Measurements from ENCODE around the gene GRK2.
"Not testable (repeated sequence)": the region's sequence is repeated elsewhere in the genome, so short reads cannot be mapped to it uniquely, and the experiment has no call there.

GRK2 gene

DNA sequence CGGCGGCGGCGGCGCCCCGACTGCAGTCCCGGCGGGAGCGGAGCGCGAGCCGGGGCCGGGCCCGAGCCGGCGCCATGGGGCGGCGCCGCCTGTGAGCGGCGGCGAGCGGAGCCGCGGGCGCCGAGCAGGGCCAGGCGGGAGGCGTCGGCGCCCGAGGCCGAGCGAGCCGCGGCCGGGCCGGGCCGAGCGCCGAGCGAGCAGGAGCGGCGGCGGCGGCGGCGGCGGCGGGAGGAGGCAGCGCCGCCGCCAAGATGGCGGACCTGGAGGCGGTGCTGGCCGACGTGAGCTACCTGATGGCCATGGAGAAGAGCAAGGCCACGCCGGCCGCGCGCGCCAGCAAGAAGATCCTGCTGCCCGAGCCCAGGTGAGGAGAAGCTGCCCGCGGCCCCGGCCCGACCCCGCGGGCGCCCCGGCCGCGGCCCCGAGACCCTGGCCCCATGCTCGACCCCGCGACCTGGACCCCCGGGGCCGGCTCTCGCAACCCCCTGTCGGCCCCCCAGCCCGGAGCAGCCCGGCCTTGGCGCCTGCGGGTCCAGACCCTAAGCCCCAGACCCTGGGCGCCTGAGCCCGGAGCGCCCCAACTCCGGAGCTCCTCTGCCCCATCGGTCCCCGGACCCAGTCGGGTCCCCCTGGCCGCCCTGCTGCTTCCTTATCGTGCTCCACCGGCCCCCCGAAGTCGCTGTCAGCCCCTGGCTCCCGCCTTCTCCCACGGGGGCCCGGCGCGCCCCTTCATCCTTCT, at the start of gene GRK2:
GRK2 (plus strand) TSS at position 25 of the 739 bp plus-strand sequence; CDS start at position 252, 227 bp downstream.
- Histone ChIP-seq H3K4me1 (ENCODE audit: control insufficient read depth in 2 of 2, insufficient read depth in 2 of 2, low read length in 2 of 2) (peaks cover 61 to 65% of the 10 kb centered on the region in 2 donors), H3K36me3 (ENCODE audit: control insufficient read depth in 2 of 2, insufficient read depth in 2 of 2, low read length in 2 of 2) (peaks cover 5 to 17% of the 10 kb centered on the region in 2 donors), H3K27ac (ENCODE audit: low read depth in 2 of 2, low read length in 2 of 2) (peak within 1 kb of the TSS; percentile 95 to 98), H3K9me3 (ENCODE audit: control insufficient read depth in 2 of 2, low read length in 2 of 2) (no peaks in the 10 kb centered on the region), H3K9ac (ENCODE audit: low read depth in 1 of 2, low read length in 2 of 2) (peak within 1 kb of the TSS; percentile 93 to 97), H3K27me3 (ENCODE audit: control insufficient read depth in 2 of 2, insufficient read depth in 2 of 2, low read length in 2 of 2) (no peaks in the 10 kb centered on the region), H3K4me3 (ENCODE audit: low read length in 2 of 2) (peak within 1 kb of the TSS; percentile 87 to 91)

- Histone ChIP-seq H3K4me1 (ENCODE audit: control insufficient read depth in 2 of 2, insufficient read depth in 2 of 2, low read length in 2 of 2) (no peaks in the 10 kb centered on the region), H3K4me3 (ENCODE audit: low read length in 2 of 2) (no peak overlapping the region), H3K36me3 (ENCODE audit: control insufficient read depth in 2 of 2, insufficient read depth in 2 of 2, low read length in 2 of 2) (peaks cover 23 to 49% of the 10 kb centered on the region in 2 donors), H3K9me3 (ENCODE audit: control insufficient read depth in 2 of 2, low read length in 2 of 2) (no peaks in the 10 kb centered on the region), H3K9ac (ENCODE audit: low read depth in 1 of 2, low read length in 2 of 2) (no peak overlapping the region), H3K27me3 (ENCODE audit: control insufficient read depth in 2 of 2, insufficient read depth in 2 of 2, low read length in 2 of 2) (no peaks in the 10 kb centered on the region), H3K27ac (ENCODE audit: low read depth in 2 of 2, low read length in 2 of 2) (no peak overlapping the region)
Observed at GRCh38 chr11:67227726-67228125, 38.5 kb upstream of the GRK2 start.

DNA sequence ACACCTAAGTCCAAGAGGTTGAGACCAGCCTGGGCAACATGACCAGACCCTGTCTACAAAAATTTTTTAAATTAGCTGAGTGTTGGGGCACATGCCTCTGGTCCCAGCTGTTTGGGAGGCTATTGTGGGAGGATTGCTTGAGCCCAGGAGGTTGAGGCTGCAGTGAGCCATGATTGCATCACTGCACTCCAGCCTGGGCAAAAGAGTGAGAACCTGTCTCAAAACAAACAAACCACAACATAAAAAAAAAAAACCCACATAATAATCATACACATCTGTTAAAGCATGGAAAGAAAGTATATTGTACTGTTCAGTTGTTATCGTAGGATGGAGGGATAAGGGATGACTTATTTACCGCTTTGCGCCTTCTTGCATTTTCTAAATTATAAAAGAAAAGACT, 35.9 kb upstream of the GRK2 start:
- Histone ChIP-seq H3K27me3 (ENCODE audit: control insufficient read depth in 2 of 2, insufficient read depth in 2 of 2, low read length in 2 of 2) (no peaks in the 10 kb centered on the region), H3K4me1 (ENCODE audit: control insufficient read depth in 2 of 2, insufficient read depth in 2 of 2, low read length in 2 of 2) (no peaks in the 10 kb centered on the region), H3K9me3 (ENCODE audit: control insufficient read depth in 2 of 2, low read length in 2 of 2) (no peaks in the 10 kb centered on the region), H3K27ac (ENCODE audit: low read depth in 2 of 2, low read length in 2 of 2) (no peak overlapping the region), H3K36me3 (ENCODE audit: control insufficient read depth in 2 of 2, insufficient read depth in 2 of 2, low read length in 2 of 2) (peaks cover 19 to 41% of the 10 kb centered on the region in 2 donors), H3K4me3 (ENCODE audit: low read length in 2 of 2) (no peak overlapping the region), H3K9ac (ENCODE audit: low read depth in 1 of 2, low read length in 2 of 2) (no peak overlapping the region)

DNA sequence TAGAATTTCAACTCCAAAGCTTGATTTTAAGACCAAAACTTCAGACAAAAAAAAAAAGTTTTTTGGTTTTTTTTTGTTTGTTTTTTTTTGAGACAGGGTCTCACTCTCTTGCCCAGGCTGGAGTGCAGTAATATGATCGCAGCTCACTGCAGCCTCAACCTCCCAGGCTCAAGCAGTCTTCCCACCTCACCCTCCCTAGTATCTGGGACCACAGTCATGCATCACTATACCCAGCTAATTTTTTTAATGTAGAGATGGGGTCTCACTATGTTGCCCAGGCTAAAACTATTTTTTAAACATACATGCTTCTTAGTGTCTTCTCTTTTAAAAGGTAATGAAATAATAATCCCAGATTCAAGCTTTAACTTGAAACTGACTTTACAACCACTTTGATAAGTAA, 35.4 kb upstream of the GRK2 start:
- Histone ChIP-seq H3K36me3 (ENCODE audit: control insufficient read depth in 2 of 2, insufficient read depth in 2 of 2, low read length in 2 of 2) (peaks cover 19 to 41% of the 10 kb centered on the region in 2 donors), H3K27me3 (ENCODE audit: control insufficient read depth in 2 of 2, insufficient read depth in 2 of 2, low read length in 2 of 2) (no peaks in the 10 kb centered on the region), H3K27ac (ENCODE audit: low read depth in 2 of 2, low read length in 2 of 2) (no peak overlapping the region), H3K4me3 (ENCODE audit: low read length in 2 of 2) (no peak overlapping the region), H3K4me1 (ENCODE audit: control insufficient read depth in 2 of 2, insufficient read depth in 2 of 2, low read length in 2 of 2) (no peaks in the 10 kb centered on the region), H3K9ac (ENCODE audit: low read depth in 1 of 2, low read length in 2 of 2) (no peak overlapping the region), H3K9me3 (ENCODE audit: control insufficient read depth in 2 of 2, low read length in 2 of 2) (no peaks in the 10 kb centered on the region)

DNA sequence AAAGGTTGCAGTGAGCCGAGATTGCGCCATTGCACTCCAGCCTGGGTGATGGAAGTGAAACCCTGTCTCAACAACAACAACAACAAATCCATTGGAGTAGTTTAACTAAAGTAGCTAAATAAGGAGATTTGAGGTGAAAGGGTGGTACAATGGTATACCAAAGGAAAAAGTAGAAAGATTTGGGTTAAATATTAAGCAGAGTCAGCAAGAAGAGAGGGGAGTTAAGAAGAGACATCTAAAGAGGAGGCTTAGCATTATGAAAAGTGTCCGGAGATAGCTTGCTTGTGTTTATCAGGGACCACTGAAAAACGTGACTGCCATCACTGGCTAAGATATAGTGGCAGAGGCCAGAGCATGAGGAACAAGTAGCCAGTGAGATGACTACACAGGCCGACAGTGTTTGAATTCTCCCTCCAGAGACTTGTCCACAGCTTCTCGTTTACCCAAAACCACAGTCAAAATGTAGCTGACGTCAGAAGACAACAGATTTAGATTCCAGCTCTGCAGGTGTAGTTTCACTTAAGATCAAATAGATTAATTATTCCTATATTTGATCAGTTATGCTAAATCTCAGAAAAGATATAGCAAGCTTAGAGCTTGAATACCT, 32.6 kb upstream of the GRK2 start:
- no peak overlapping the region for H3K4me3 ChIP-seq (ENCODE audit: low read length in 2 of 2)
- peaks cover 3 to 5% of the 10 kb centered on the region in 2 donors for H3K4me1 ChIP-seq (ENCODE audit: control insufficient read depth in 2 of 2, insufficient read depth in 2 of 2, low read length in 2 of 2)
- H3K27ac ChIP-seq (ENCODE audit: low read depth in 2 of 2, low read length in 2 of 2): no peak overlapping the region
- no peak overlapping the region for H3K9ac ChIP-seq (ENCODE audit: low read depth in 1 of 2, low read length in 2 of 2)
- H3K9me3 ChIP-seq (ENCODE audit: control insufficient read depth in 2 of 2, low read length in 2 of 2): no peaks in the 10 kb centered on the region
- H3K27me3 ChIP-seq (ENCODE audit: control insufficient read depth in 2 of 2, insufficient read depth in 2 of 2, low read length in 2 of 2): no peaks in the 10 kb centered on the region
- H3K36me3 ChIP-seq (ENCODE audit: control insufficient read depth in 2 of 2, insufficient read depth in 2 of 2, low read length in 2 of 2): peaks cover 10 to 25% of the 10 kb centered on the region in 2 donors

DNA sequence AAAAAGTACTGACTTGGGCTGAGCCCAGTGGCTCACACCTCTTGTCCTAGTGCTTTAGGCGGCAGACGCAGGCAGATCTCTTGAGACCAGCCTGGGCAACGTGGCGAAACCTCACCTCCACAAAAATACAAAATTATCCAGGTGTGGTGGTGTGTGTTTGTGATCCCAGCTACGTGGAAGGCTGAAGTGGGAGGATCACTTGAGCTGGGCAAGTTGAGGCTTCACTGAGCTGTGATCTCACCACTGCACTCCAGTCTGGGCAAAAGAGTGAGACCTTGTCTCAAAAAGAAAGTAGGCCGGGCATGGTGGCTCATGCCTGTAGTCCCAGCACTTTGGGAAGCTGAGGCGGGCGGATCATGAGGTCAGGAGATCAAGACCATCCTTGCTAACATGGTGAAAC, 31.7 kb upstream of the GRK2 start:
- not testable (repeated sequence) for H3K27me3 ChIP-seq (ENCODE audit: control insufficient read depth in 2 of 2, insufficient read depth in 2 of 2, low read length in 2 of 2); H3K9me3 ChIP-seq (ENCODE audit: control insufficient read depth in 2 of 2, low read length in 2 of 2); H3K4me3 ChIP-seq (ENCODE audit: low read length in 2 of 2); H3K9ac ChIP-seq (ENCODE audit: low read depth in 1 of 2, low read length in 2 of 2); H3K27ac ChIP-seq (ENCODE audit: low read depth in 2 of 2, low read length in 2 of 2)
- Histone ChIP-seq H3K4me1 (ENCODE audit: control insufficient read depth in 2 of 2, insufficient read depth in 2 of 2, low read length in 2 of 2) (peaks cover 12 to 14% of the 10 kb centered on the region in 2 donors), H3K36me3 (ENCODE audit: control insufficient read depth in 2 of 2, insufficient read depth in 2 of 2, low read length in 2 of 2) (peaks cover 7 to 19% of the 10 kb centered on the region in 2 donors)

GRCh38 chr11:67237574-67237973, 28.7 kb upstream of the GRK2 start:
- Histone ChIP-seq H3K27ac (ENCODE audit: low read depth in 2 of 2, low read length in 2 of 2) (no peak overlapping the region), H3K9me3 (ENCODE audit: control insufficient read depth in 2 of 2, low read length in 2 of 2) (no peaks in the 10 kb centered on the region)

DNA sequence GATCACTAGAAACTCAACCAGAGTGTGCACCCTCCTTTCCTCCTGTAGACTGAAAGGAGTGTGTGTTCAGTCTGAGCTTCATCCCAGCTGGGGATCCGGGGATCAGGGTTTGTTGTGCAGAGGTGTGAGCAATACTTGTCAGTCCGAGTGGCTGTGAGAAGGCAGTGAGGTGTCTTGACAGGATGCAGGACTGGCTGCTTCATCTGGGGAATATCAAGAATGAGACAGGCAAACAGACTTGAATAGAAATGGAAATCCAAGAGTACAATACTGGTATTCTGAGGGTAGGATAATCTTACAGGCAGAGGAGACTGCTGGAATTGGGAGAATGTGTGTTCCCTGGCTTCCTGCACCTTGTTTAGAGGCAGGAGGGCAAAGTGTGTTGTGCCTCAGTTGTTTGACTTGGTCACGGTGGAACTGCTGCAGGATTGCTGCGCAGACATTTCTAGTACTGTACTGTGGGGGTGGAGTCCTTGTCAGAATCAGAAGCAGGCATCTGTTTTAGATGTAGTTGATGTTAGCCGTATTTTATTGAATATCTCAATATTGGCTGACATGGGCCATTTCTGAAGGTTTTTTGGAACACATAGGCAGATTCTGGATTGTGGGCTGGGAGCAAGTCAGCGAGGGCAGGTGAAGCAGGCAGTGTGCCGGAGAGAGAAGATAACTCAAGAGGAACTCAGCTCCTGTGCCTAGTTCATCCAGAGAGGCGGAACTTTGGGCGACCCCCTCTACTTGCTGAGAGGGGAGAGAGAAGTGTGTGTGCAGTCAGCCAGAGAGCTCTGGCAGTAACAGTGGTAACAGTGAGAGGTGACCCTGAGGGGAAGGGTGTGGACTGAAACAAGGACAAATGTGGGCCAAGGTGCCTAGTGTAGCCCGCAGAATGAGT, 27.1 kb upstream of the GRK2 start:
- peak overlapping the region; percentile 54 to 88 for H3K9ac ChIP-seq (ENCODE audit: low read depth in 1 of 2, low read length in 2 of 2)

More at GRCh38 chr11:67237574-67237973, 28.7 kb upstream of the GRK2 start:
- Histone ChIP-seq H3K4me1 (ENCODE audit: control insufficient read depth in 2 of 2, insufficient read depth in 2 of 2, low read length in 2 of 2) (peaks cover 32 to 36% of the 10 kb centered on the region in 2 donors), H3K27me3 (ENCODE audit: control insufficient read depth in 2 of 2, insufficient read depth in 2 of 2, low read length in 2 of 2) (no peaks in the 10 kb centered on the region), H3K9ac (ENCODE audit: low read depth in 1 of 2, low read length in 2 of 2) (no peak overlapping the region), H3K4me3 (ENCODE audit: low read length in 2 of 2) (no peak overlapping the region), H3K36me3 (ENCODE audit: control insufficient read depth in 2 of 2, insufficient read depth in 2 of 2, low read length in 2 of 2) (peaks cover 0 to 10% of the 10 kb centered on the region in 2 donors)

GRCh38 chr11:67239783-67240575, 26.3 kb upstream of the GRK2 start:
- H3K4me3 ChIP-seq (ENCODE audit: low read length in 2 of 2): peak overlapping the region; percentile 84 to 99
- peak overlapping the region; percentile 88 to 91 for H3K27ac ChIP-seq (ENCODE audit: low read depth in 2 of 2, low read length in 2 of 2)
- H3K9ac ChIP-seq (ENCODE audit: low read depth in 1 of 2, low read length in 2 of 2): peak overlapping the region; percentile 88 to 99
- H3K27me3 ChIP-seq (ENCODE audit: control insufficient read depth in 2 of 2, insufficient read depth in 2 of 2, low read length in 2 of 2): no peaks in the 10 kb centered on the region
- no peaks in the 10 kb centered on the region for H3K9me3 ChIP-seq (ENCODE audit: control insufficient read depth in 2 of 2, low read length in 2 of 2)
- peaks cover 14 to 15% of the 10 kb centered on the region in 2 donors for H3K36me3 ChIP-seq (ENCODE audit: control insufficient read depth in 2 of 2, insufficient read depth in 2 of 2, low read length in 2 of 2)
- peaks cover 37 to 40% of the 10 kb centered on the region in 2 donors for H3K4me1 ChIP-seq (ENCODE audit: control insufficient read depth in 2 of 2, insufficient read depth in 2 of 2, low read length in 2 of 2)

More for the DNA sequence above, 27.1 kb upstream of the GRK2 start:
- Histone ChIP-seq H3K36me3 (ENCODE audit: control insufficient read depth in 2 of 2, insufficient read depth in 2 of 2, low read length in 2 of 2) (peaks cover 9 to 10% of the 10 kb centered on the region in 2 donors), H3K27ac (ENCODE audit: low read depth in 2 of 2, low read length in 2 of 2) (peak overlapping the region; percentile 88 to 91), H3K4me1 (ENCODE audit: control insufficient read depth in 2 of 2, insufficient read depth in 2 of 2, low read length in 2 of 2) (peaks cover 37 to 40% of the 10 kb centered on the region in 2 donors), H3K27me3 (ENCODE audit: control insufficient read depth in 2 of 2, insufficient read depth in 2 of 2, low read length in 2 of 2) (no peaks in the 10 kb centered on the region), H3K4me3 (ENCODE audit: low read length in 2 of 2) (peak overlapping the region; percentile 48 to 58), H3K9me3 (ENCODE audit: control insufficient read depth in 2 of 2, low read length in 2 of 2) (no peaks in the 10 kb centered on the region)
